Tracheal epithelial cell (primary cell): ENCODE measurements around the gene GLP1R. TPM values are rescaled to one million over a fixed set of nuclear protein-coding genes. Genes with fewer than 3 reads are reported as not detected.

Experiments
- total RNA-seq: library from RNA; depleted of rRNA; stranded (reverse); fragments of >200 nt; gene quantifications from 2 replicates; pipeline ENCODE4 v1.2.1, GENCODE V29; 2014

Gene GLP1R
- not detected in 2 replicates for total RNA-seq

GRCh38 chr6:39048481-39049399, at the start of gene GLP1R:
GLP1R (plus strand) TSS chr6:39048781; CDS start chr6:39048841, 60 bp downstream.

GRCh38 chr6:39114704-39115599, 66.4 kb downstream of the GLP1R start, which contains the start of gene SAYSD1:
SAYSD1 (minus strand) TSS chr6:39115186; CDS start chr6:39115089, 97 bp downstream.

Other genes with a start within 250 kb of the GLP1R start
- 11.3 and 12.6 TPM in 2 replicates for gene SAYSD1, start 66.4 kb downstream of the GLP1R start, total RNA-seq
- gene KCNK5, start 180.7 kb downstream of the GLP1R start, total RNA-seq, result 0.21 and 0.72 TPM in 2 replicates